CD4-positive, alpha-beta memory T cell (primary cell): ENCODE results near the gene OXA1L. TPM values are rescaled to one million over a fixed set of nuclear protein-coding genes. Genes with fewer than 3 reads are reported as not detected.

ENCODE experiments used
- CTCF ChIA-PET: fragments of 350-600 bp; sonication (Branson Sonifier 250); formaldehyde crosslinking; loops from one replicate; lab custom pipeline; 2021; ENCODE audit warnings: inconsistent platforms; ENCODE audit not compliant: partially characterized antibody; lab: Charles Lee
- POLR2A ChIA-PET: fragments of 350-600 bp; sonication (Branson Sonifier 250); formaldehyde crosslinking; loops from one replicate; lab custom pipeline; 2021; ENCODE audit not compliant: partially characterized antibody; lab: Charles Lee
- DNase-seq, 5 donors: peaks; one replicate each; pipeline versions ENCODE4 v3.0.0 to v3.0.0-alpha.2; 2020 to 2022; ENCODE audit warnings: mixed read lengths in 1 of 5
- H3K27ac ChIP-seq: one replicate; pipeline ENCODE4 v1.7.0; 2013; ENCODE audit warnings: low read depth, low read length
- H3K27me3 ChIP-seq: 2 replicates; pipeline ENCODE4 v1.7.0; 2013; ENCODE audit warnings: mild to moderate bottlenecking, low read length, moderate library complexity; ENCODE audit not compliant: insufficient read depth
- H3K36me3 ChIP-seq: 2 replicates; pipeline ENCODE4 v1.7.0; 2013; ENCODE audit warnings: mild to moderate bottlenecking, low read length, moderate library complexity; ENCODE audit not compliant: insufficient read depth
- H3K4me1 ChIP-seq: 2 replicates; pipeline ENCODE4 v1.7.0; 2013; ENCODE audit warnings: mild to moderate bottlenecking, low read length, moderate library complexity; ENCODE audit not compliant: insufficient read depth
- H3K4me3 ChIP-seq, 2 donors: one replicate each; pipeline ENCODE4 v1.7.0; 2013; ENCODE audit warnings: low read length in 2 of 2, mild to moderate bottlenecking in 1 of 2
- H3K9me3 ChIP-seq, 2 donors: one replicate each; pipeline ENCODE4 v1.7.0; 2013; ENCODE audit warnings: low read length in 2 of 2, control low read depth in 1 of 2; ENCODE audit not compliant: control insufficient read depth in 1 of 2
- H3K27ac Mint-ChIP-seq, 7 donors: one replicate each; pipeline ENCODE4 v1.8.0; 2020 to 2021; ENCODE audit warnings: mixed read lengths in 7 of 7, mild to moderate bottlenecking in 6 of 7, inconsistent platforms in 3 of 7, moderate library complexity in 3 of 7
- H3K27me3 Mint-ChIP-seq, 2 donors: one replicate each; pipeline ENCODE4 v1.8.0; 2020 to 2021; ENCODE audit warnings: mixed read lengths in 2 of 2
- H3K36me3 Mint-ChIP-seq, 2 donors: one replicate each; pipeline ENCODE4 v1.8.0; 2020 to 2021; ENCODE audit warnings: mixed read lengths in 2 of 2, inconsistent platforms in 1 of 2, mild to moderate bottlenecking in 1 of 2
- H3K4me1 Mint-ChIP-seq, 4 donors: one replicate each; pipeline ENCODE4 v1.8.0; 2020 to 2021; ENCODE audit warnings: mixed read lengths in 4 of 4, mild to moderate bottlenecking in 1 of 4
- H3K4me3 Mint-ChIP-seq, 8 donors: one replicate each; pipeline ENCODE4 v1.8.0; 2020 to 2021; ENCODE audit warnings: mixed read lengths in 8 of 8, mild to moderate bottlenecking in 7 of 8, moderate library complexity in 6 of 8, inconsistent platforms in 3 of 8
- H3K9me3 Mint-ChIP-seq, 8 donors: one replicate each; pipeline ENCODE4 v1.8.0; 2020 to 2021; ENCODE audit warnings: mixed read lengths in 8 of 8, mild to moderate bottlenecking in 5 of 8, inconsistent platforms in 3 of 8, moderate library complexity in 1 of 8
- intact Hi-C: fragments of 100-400 bp; cut with micrococcal nuclease; formaldehyde crosslinking; loops from one replicate; pipeline ENCODE4 v1.15.1; 2023
- polyA plus RNA-seq, 2 donors: library from polyadenylated mRNA; unstranded; fragments of 300-500 nt; fragmentation: Illumina TruSeq; gene quantifications; one replicate each; pipeline ENCODE4 v1.2.3, GENCODE V29; 2021
- total RNA-seq, 2 experiments: library from RNA; stranded (reverse); gene quantifications; one replicate each; pipeline ENCODE4 v1.2.3, GENCODE V29; 2021

The OXA1L gene
- total and polyA plus RNA-seq, 4 experiments from 2014 or later = 54.6 to 137 (median 97.5) TPM

- H3K27me3 ChIP-seq = no peaks in the 10 kb centered on the region
- POLR2A ChIA-PET = no interaction called here
- Mint-ChIP-seq H3K9me3 (no peaks in the 10 kb centered on the region), H3K4me3 (no peak within 1 kb of the TSS), H3K27me3 (peaks cover 3 to 6% of the 10 kb centered on the region in 2 donors), H3K36me3 (no peaks in the 10 kb centered on the region), H3K4me1 (peaks cover 0 to 12% (median 3%) of the 10 kb centered on the region in 4 donors), H3K27ac (peak within 1 kb of the TSS in 3 of 7 donors; percentile 19 to 93 (median 72))
- DNase-seq = no peak
- H3K27ac ChIP-seq = no peak within 1 kb of the TSS
- intact Hi-C loops = no loop called here
- H3K9me3 ChIP-seq = no peaks in the 10 kb centered on the region
- no peaks in the 10 kb centered on the region for H3K4me1 ChIP-seq
- H3K36me3 ChIP-seq = no peaks in the 10 kb centered on the region
- CTCF ChIA-PET = interaction anchor here (1.6 to 1.8 kb wide), 2 partner anchors 8 to 244 kb away, joined by 4 to 9 read pairs; no protein-coding TSS in a partner anchor
- H3K4me3 ChIP-seq = no peak within 1 kb of the TSS
Observed at GRCh38 chr14:22814941-22815713, 48.6 kb downstream of the OXA1L start, which contains the start of gene SLC7A7. SLC7A7 (minus strand) TSS chr14:22815435; CDS start chr14:22813398, 2,037 bp downstream.

- Mint-ChIP-seq H3K36me3 (no peaks in the 10 kb centered on the region), H3K9me3 (no peaks in the 10 kb centered on the region), H3K4me3 (no peak overlapping the region), H3K4me1 (peaks cover 8 to 23% (median 9%) of the 10 kb centered on the region in 4 donors), H3K27me3 (peaks cover 5 to 16% of the 10 kb centered on the region in 2 donors), H3K27ac (no peak overlapping the region)
- peaks cover under 1% of the 10 kb centered on the region for H3K4me1 ChIP-seq
- POLR2A ChIA-PET = interaction anchor here (0.6 to 1.1 kb wide), 2 partner anchors 11 to 248 kb away, joined by 3 to 4 read pairs; no protein-coding TSS in a partner anchor
- no peak for DNase-seq
- H3K36me3 ChIP-seq = no peaks in the 10 kb centered on the region
- no peaks in the 10 kb centered on the region for H3K9me3 ChIP-seq
- intact Hi-C loops = no loop called here
- H3K27ac ChIP-seq = no peak overlapping the region
- no peak overlapping the region for H3K4me3 ChIP-seq
- no peaks in the 10 kb centered on the region for H3K27me3 ChIP-seq
- CTCF ChIA-PET = interaction anchor here (0.8 to 13.9 kb wide), 7 partner anchors 8 to 906 kb away, joined by 3 to 403 read pairs (median 4); partner anchors contain the start of genes AJUBA and LRP10
Observed at GRCh38 chr14:22819151-22819988, 52.9 kb downstream of the OXA1L start.

- Histone ChIP-seq H3K4me3 (no peak overlapping the region), H3K9me3 (no peaks in the 10 kb centered on the region), H3K4me1 (peaks cover 7% of the 10 kb centered on the region), H3K36me3 (no peaks in the 10 kb centered on the region), H3K27ac (no peak overlapping the region), H3K27me3 (no peaks in the 10 kb centered on the region)
- Mint-ChIP-seq H3K9me3 (no peaks in the 10 kb centered on the region), H3K4me1 (peaks cover 8 to 23% (median 12%) of the 10 kb centered on the region in 4 donors), H3K4me3 (peak overlapping the region in 1 of 8 donors; percentile 25), H3K27ac (no peak overlapping the region), H3K36me3 (no peaks in the 10 kb centered on the region), H3K27me3 (peaks cover 6 to 16% of the 10 kb centered on the region in 2 donors)
- POLR2A ChIA-PET = no interaction called here
- intact Hi-C loops = loop anchor here (5.0 kb wide), 1 partner anchor 237 kb away; the partner anchor contains the start of gene CDH24
- no peak for DNase-seq
- CTCF ChIA-PET = interaction anchor here (1.1 to 13.9 kb wide), 5 partner anchors 36 to 250 kb away, joined by 4 to 403 read pairs (median 38); partner anchors contain the start of gene LRP10
Observed at GRCh38 chr14:22820731-22821130, 54.2 kb downstream of the OXA1L start.

- H3K36me3 ChIP-seq = no peaks in the 10 kb centered on the region
- POLR2A ChIA-PET = interaction anchor here (2.5 kb wide), 1 partner anchor 98 kb away, joined by 9 read pairs; the partner anchor contains the start of gene RBM23
Observed at GRCh38 chr14:22821193-22822015, 54.9 kb downstream of the OXA1L start.

GRCh38 chr14:22822016-22822570, 55.6 kb downstream of the OXA1L start:
- Histone ChIP-seq H3K27ac (no peak overlapping the region), H3K9me3 (no peaks in the 10 kb centered on the region), H3K4me3 (peak overlapping the region in 1 of 2 donors; percentile 27), H3K4me1 (peaks cover 7% of the 10 kb centered on the region), H3K36me3 (no peaks in the 10 kb centered on the region), H3K27me3 (no peaks in the 10 kb centered on the region)
- no peak for DNase-seq
- POLR2A ChIA-PET = interaction anchor here (0.5 to 2.5 kb wide), 12 partner anchors 31 to 478 kb away, joined by 3 to 15 read pairs (median 7); partner anchors contain the start of genes DAD1, OXA1L and RBM23
- peak overlapping the region in 1 of 7 donors; percentile 19 for H3K27ac Mint-ChIP-seq
- peaks cover 6 to 22% (median 12%) of the 10 kb centered on the region in 4 donors for H3K4me1 Mint-ChIP-seq
- no peaks in the 10 kb centered on the region for H3K9me3 Mint-ChIP-seq
- intact Hi-C loops = loop anchor here (5.0 kb wide), 1 partner anchor 235 kb away; the partner anchor contains the start of gene CDH24
- peak overlapping the region in 5 of 8 donors; percentile 31 to 75 (median 42) for H3K4me3 Mint-ChIP-seq
- CTCF ChIA-PET = interaction anchor here (0.9 to 13.9 kb wide), 27 partner anchors 9 to 265 kb away, joined by 3 to 403 read pairs (median 7); partner anchors contain the start of genes CDH24, DAD1, LRP10 and MMP14
- H3K27me3 Mint-ChIP-seq = peaks cover 6 to 16% of the 10 kb centered on the region in 2 donors
- no peaks in the 10 kb centered on the region for H3K36me3 Mint-ChIP-seq

More at GRCh38 chr14:22821193-22822015, 54.9 kb downstream of the OXA1L start:
- H3K9me3 ChIP-seq = no peaks in the 10 kb centered on the region
- Mint-ChIP-seq H3K36me3 (no peaks in the 10 kb centered on the region), H3K9me3 (no peaks in the 10 kb centered on the region), H3K27ac (no peak overlapping the region), H3K4me1 (peaks cover 6 to 22% (median 12%) of the 10 kb centered on the region in 4 donors), H3K4me3 (peak overlapping the region in 2 of 8 donors; percentile 39 to 62), H3K27me3 (peaks cover 6 to 16% of the 10 kb centered on the region in 2 donors)
- no peak overlapping the region for H3K27ac ChIP-seq
- no peak overlapping the region for H3K4me3 ChIP-seq
- intact Hi-C loops = loop anchor here (5.0 kb wide), 1 partner anchor 236 kb away; the partner anchor contains the start of gene CDH24
- H3K27me3 ChIP-seq = no peaks in the 10 kb centered on the region
- peaks cover 7% of the 10 kb centered on the region for H3K4me1 ChIP-seq
- no peak for DNase-seq
- CTCF ChIA-PET = interaction anchor here (0.6 to 13.9 kb wide), 10 partner anchors 10 to 1599 kb away, joined by 4 to 403 read pairs (median 19); partner anchors contain the start of genes DAD1, LRP10 and MMP14
